ENCODE results near the gene CRYL1.

Gene CRYL1

GRCh38 chr13:20494656-20495055 lies 31.0 kb downstream of the CRYL1 start:
- no peak for DNase-seq (ENCODE audit: low read depth)

- no peak for DNase-seq (ENCODE audit: low read depth)
Measured at GRCh38 chr13:20492641-20493040, 33.0 kb downstream of the CRYL1 start.

- DNase-seq (ENCODE audit: low read depth), result no peak
Measured at GRCh38 chr13:20491926-20492435, 33.7 kb downstream of the CRYL1 start.

- no peak for DNase-seq (ENCODE audit: low read depth)
Measured at GRCh38 chr13:20489185-20489820, 36.4 kb downstream of the CRYL1 start.

- DNase-seq (ENCODE audit: low read depth), result no peak
Measured at GRCh38 chr13:20487927-20488326, 37.7 kb downstream of the CRYL1 start.

GRCh38 chr13:20482787-20483186 lies 42.9 kb downstream of the CRYL1 start:
- no peak for DNase-seq (ENCODE audit: low read depth)

- DNase-seq (ENCODE audit: low read depth), result no peak
Measured at GRCh38 chr13:20482275-20482761, 43.3 kb downstream of the CRYL1 start.

GRCh38 chr13:20477394-20477793 lies 48.3 kb downstream of the CRYL1 start:
- DNase-seq (ENCODE audit: low read depth), result no peak

GRCh38 chr13:20475927-20476691 lies 49.5 kb downstream of the CRYL1 start:
- no peak for DNase-seq (ENCODE audit: low read depth)

GRCh38 chr13:20474515-20474914 lies 51.1 kb downstream of the CRYL1 start:
- DNase-seq (ENCODE audit: low read depth), result no peak

- no peak for DNase-seq (ENCODE audit: low read depth)
Measured at GRCh38 chr13:20473888-20474287, 51.8 kb downstream of the CRYL1 start.

GRCh38 chr13:20473139-20473538 lies 52.5 kb downstream of the CRYL1 start:
- DNase-seq (ENCODE audit: low read depth), result no peak

GRCh38 chr13:20472531-20472930 lies 53.1 kb downstream of the CRYL1 start:
- DNase-seq (ENCODE audit: low read depth), result no peak

GRCh38 chr13:20470136-20470535 lies 55.5 kb downstream of the CRYL1 start:
- DNase-seq (ENCODE audit: low read depth), result no peak

- DNase-seq (ENCODE audit: low read depth), result no peak
Measured at GRCh38 chr13:20466371-20466770, 59.3 kb downstream of the CRYL1 start.

GRCh38 chr13:20465218-20465879 lies 60.3 kb downstream of the CRYL1 start:
- DNase-seq (ENCODE audit: low read depth), result no peak

- no peak for DNase-seq (ENCODE audit: low read depth)
Measured at GRCh38 chr13:20462921-20463320, 62.7 kb downstream of the CRYL1 start.

GRCh38 chr13:20462533-20462915 lies 63.1 kb downstream of the CRYL1 start:
- no peak for DNase-seq (ENCODE audit: low read depth)

GRCh38 chr13:20461860-20462532 lies 63.7 kb downstream of the CRYL1 start:
- DNase-seq (ENCODE audit: low read depth), result no peak

- DNase-seq (ENCODE audit: low read depth), result no peak
Measured at GRCh38 chr13:20461481-20461859, 64.2 kb downstream of the CRYL1 start.

GRCh38 chr13:20460761-20461160 lies 64.9 kb downstream of the CRYL1 start:
- DNase-seq (ENCODE audit: low read depth), result no peak

- DNase-seq (ENCODE audit: low read depth), result no peak
Measured at GRCh38 chr13:20457670-20458069, 68.0 kb downstream of the CRYL1 start.

Data from HS-5 (cell line).